Umbilical cord (tissue), 2 donors: ENCODE data around the gene TST. TPM values are rescaled to one million over a fixed set of nuclear protein-coding genes. Genes with fewer than 3 reads are reported as not detected.

Experiments used
- DNase-seq: peaks from one replicate; pipeline ENCODE4 v3.0.0-alpha.2; 2015; ENCODE audit warnings: low spot score
- total RNA-seq: library from RNA; depleted of rRNA; stranded (reverse); fragments of >200 nt; gene quantifications from one replicate; pipeline ENCODE4 v1.2.3, GENCODE V29; 2014; ENCODE audit warnings: low replicate concordance; ENCODE audit not compliant: insufficient read depth

TST gene
- total RNA-seq, 1 donor from 2014 or later, result 12.5 TPM

DNA sequence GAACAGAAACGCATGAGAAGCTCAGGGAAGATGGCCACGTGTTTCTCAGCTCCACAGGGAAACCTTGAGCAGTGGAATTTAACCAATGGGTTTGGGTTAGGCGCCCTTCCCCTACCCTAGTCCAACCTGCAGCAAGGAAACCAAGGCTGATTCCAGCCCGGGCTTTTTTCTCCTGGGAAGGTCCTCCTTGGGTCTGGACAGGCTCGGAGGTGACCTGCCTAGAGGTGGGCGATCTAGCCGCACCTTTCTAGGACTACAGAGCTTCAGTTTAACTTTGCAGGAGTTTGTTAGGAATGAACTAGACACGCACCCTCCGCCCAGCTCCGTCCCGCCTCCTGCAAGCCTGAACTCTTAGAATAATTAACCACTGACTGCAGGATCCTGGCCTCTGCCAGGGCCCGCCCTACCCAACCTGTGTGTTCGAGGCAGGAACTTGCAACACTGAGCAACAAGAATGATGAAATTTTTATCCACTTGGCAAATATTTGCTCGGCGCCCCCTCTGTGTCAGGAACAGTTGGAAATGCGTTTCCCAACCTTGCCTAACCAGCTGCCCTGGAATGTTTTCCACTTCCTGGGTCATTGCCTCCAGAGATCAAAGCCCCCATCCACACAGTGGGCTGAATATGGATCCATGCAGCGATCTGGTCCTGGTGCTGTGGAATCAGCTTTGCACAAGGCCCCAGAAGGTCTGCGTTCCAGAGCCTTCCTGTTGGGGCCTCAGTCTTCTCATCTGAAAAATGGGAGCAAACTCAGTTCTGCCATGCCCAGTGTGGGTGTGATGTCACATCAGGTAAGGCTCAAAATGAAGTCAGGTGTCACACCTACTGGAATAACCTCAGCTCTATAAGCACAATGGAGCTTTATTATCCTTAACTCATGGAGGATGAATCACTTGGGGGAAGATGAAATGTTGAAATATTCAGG lies 13.6 kb upstream of the TST start:
- DNase-seq, result peak; percentile 26

- DNase-seq, result no peak
These were observed 12.9 kb upstream of the TST start for GRCh38 chr22:37032134-37032534.

DNA sequence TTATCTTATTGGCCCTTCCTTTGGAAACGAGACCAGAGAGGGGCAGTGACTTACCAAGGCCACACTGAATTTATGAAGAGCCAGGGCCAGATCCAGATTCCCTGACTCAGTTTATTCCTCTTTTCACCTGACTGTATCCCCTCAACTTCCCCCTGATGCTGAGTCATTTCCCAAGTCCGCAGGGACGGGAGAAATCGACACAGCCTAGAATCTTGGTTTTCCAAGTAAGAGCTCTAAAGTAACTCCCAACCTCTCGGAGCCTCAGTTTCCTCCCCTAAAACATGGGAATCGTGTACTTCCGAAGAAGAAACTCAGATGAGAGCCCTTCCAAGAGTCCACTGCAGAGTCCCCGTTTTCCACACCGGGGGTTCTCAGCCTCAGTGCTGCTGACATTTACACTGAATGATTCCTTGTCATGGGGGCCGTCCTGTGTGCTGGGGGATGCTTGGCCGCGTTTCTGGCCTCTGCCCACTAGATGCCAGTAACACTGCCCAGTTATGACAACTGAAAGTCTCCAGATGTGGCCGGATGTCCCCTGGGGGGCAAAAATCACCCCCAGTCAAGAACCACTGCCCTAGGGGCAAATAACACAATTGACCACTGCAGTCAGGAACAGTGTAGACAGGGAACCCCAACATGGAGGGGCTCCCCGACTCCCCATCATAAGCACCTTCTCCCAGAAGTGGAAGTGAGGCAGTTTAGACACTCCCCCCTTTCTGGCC lies 11.5 kb upstream of the TST start:
- DNase-seq, result no peak

DNA sequence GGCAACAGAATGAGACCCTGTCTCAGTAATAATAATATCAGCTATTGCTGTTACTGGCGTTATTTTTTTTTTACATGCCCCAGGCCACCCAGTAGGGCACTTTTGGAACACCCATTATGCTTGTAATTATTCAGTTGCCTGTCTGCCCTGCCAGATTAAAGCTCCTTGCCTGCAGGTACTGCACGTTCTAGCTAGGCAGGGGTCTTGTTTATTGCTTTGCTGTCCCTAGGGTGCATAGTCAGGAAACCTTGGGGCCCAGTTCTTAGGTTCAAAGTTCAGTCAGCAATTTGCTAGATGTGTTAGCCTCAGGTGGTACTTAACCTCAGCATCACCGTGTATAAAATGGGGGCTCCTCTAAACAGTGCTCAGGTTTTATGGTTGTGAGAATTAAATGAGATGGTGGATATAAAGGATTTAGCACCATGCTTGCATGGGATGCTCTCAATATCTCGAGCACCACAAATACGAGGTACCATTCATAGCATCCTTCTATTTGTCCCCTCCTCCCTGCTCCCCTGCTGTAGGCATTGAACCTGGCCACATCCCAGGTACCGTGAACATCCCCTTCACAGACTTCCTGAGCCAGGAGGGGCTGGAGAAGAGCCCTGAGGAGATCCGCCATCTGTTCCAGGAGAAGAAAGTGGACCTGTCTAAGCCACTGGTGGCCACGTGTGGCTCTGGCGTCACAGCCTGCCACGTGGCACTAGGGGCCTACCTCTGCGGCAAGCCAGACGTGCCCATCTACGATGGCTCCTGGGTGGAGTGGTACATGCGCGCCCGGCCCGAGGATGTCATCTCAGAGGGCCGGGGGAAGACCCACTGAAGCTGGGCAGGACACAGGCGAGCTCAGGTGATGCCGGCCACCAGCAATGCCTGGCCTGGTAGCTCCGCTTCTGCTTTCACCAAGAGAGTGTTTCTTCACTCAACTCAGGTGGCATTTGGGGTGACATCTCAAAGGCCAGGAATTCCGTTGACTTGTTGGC lies 9.7 kb upstream of the TST start:
- DNase-seq, result no peak

GRCh38 chr22:37027556-37027955 lies 8.3 kb upstream of the TST start:
- DNase-seq, result no peak

- no peak for DNase-seq
These were observed 7.1 kb upstream of the TST start for GRCh38 chr22:37026325-37026724.

GRCh38 chr22:37025500-37026070 lies 6.3 kb upstream of the TST start:
- no peak for DNase-seq

DNA sequence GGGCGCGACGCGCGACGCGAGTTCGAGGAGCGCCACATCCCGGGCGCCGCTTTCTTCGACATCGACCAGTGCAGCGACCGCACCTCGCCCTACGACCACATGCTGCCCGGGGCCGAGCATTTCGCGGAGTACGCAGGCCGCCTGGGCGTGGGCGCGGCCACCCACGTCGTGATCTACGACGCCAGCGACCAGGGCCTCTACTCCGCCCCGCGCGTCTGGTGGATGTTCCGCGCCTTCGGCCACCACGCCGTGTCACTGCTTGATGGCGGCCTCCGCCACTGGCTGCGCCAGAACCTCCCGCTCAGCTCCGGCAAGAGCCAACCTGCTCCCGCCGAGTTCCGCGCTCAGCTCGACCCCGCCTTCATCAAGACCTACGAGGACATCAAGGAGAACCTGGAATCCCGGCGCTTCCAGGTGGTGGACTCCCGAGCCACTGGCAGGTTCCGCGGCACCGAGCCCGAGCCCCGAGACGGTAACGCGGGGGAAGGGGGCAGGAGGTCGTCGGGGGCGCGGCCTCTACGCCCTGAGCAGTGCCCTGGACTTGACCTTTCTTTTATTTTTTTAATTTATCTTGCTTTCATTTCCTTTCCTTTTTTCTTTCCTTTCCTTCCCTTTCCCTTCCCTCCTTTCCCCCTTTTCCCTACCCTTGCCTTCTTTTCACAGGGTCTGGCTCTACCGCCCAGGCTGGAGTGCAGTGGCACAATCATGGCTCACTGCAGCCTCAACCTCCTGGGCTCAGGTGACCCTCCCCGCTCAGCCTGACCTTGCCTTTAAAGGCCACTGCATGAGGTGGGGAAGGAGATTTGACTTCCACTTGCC lies 5.3 kb upstream of the TST start:
- no peak for DNase-seq

- DNase-seq, result no peak
These were observed 4.6 kb upstream of the TST start for GRCh38 chr22:37023743-37024338.

DNA sequence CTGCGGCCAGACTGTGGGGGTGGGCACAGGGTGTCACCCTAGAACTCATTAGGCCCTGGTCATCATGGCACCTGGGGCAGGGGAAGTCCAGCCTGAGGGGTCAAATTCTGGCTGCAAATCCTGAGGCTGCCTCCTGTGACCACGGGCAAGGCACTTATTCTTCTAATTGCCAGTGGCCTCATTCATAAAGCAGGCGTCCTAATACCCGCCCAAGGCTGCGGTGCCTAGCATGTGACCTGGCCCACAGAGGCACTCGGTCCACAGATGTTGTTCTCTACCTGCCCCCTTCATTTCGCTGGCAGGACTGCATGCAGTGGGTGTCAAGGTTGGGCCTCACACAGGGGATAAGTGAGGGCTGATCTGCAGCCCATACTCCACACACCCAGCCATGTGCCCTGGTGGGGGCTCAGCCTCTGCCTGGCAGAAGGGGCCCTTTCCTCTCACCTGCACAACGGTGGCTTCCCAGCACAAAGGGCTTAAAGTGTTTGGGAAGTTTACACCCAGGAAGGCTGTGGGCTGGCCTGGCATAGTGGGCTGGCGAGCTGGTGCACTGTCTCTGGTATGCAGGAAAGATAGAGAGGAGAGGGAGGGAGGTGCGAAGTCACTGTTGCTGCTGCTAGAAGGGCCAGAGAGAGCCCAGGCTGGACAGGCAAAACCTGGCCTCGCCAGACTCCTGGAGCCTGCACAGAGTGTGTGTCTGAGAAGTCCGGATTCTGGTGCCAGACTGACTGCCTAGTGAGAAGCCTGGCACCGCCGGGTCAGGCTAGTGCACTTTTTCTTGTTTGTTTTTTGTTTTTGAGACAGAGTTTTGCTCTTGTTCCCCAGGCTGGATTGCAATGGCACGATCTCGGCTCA lies 3.5 kb upstream of the TST start:
- no peak for DNase-seq

DNA sequence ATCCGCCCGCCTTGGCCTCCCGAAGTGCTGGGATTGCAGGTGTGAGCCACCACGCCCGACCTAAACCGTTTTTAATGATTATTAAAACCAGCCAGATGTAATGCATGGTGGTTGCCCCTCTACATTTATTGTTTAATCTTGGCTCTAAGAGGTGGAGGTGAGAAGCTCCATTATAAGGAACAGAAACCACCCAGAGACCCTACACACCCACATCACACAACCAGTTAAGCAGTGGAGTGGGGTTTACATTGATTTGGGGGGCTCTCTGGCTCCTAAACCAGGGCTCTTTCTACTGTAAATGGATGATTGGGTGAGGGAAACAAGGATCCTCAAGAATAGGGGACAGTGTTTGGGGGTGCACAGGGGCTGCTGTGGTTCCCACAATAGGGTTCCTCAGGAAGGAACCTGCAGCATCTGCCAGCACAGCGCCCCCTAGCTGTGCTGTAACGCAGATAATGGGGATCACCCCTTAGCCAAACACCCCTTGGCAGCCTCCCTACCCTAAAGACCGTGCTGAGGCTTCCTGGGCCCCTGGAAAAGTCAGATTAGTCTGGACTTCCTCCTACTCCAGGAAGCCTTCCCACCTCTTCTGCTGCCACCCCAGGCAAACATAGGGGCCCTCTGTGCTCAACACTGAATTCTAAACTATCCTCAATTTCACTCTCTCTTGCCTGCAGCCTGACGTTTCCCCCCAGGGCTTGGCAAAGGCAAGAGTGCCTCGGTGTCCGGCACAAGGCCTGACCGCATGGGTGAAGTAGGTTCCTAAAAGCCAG lies 2.6 kb upstream of the TST start:
- DNase-seq, result no peak

DNA sequence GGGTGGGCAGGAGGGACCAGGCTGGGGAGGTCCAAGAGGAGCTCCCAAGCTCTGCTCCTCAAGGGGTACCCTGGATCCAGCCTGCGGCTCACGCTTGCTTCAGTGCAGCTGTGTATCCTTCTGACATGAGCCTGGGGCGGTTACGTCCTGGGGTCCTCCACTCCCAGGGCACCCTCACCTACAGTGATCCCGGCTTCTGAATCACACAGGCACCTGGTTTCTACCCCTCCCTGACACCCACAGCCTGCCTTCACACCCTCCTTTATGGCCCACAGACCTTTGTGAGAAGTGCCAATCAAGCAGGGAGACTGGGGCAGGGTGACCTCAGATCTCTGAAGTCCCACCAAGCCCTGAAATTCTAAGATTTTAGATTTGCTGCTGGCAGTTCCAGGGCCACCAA lies 1.8 kb upstream of the TST start:
- no peak for DNase-seq

GRCh38 chr22:37020192-37020479 lies 889 bp upstream of the TST start:
- peak; percentile 59 for DNase-seq

GRCh38 chr22:37018815-37019308 lies 385 bp downstream of the TST start:
- DNase-seq, result peak; percentile 89

- no peak for DNase-seq
These were observed 997 bp downstream of the TST start for GRCh38 chr22:37018086-37018814.

DNA sequence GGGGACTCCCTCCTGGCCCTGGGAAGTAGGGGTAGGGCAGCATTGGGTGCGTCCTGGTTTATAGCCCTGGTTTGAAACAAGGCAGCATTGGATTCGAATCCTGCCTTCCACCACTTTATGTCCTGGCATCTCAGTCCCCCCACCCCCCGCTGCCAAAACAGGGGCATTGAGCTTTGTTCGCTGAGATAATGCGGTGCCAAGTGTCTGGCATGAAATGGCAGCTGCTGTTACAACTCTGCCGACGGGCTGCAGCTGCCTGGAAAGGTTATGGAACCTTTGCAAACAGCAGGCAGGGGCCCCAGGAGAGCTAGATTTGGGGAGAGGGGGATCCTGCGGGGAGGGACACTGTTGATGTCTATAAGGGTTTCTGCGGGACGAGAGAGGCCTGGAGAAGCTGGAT lies 1.9 kb downstream of the TST start:
- no peak for DNase-seq

- DNase-seq, result peak; percentile 54
These were observed 2.9 kb downstream of the TST start for GRCh38 chr22:37016134-37016910.
